GM10266 (cell line): Measurements from ENCODE around the gene APEX2.

Experiments used
- DNase-seq: peaks from one replicate; pipeline ENCODE4 v3.0.0; 2012; ENCODE audit errors: extremely low spot score
- CTCF ChIP-seq: IDR thresholded peaks from 2 replicates; pipeline ENCODE4 v1.5.1; 2012; ENCODE audit warnings: mild to moderate bottlenecking, low read depth; ENCODE audit not compliant: control insufficient read depth, insufficient read depth; ENCODE audit errors: missing control alignments

The APEX2 gene

GRCh38 chrX:55014897-55015299, 14.7 kb downstream of the APEX2 start:
- DNase-seq, result no peak
- TF ChIP-seq CTCF, result no peak

- DNase-seq, result no peak
- no peak for TF ChIP-seq CTCF
Measured at GRCh38 chrX:55026143-55026542, 26.0 kb downstream of the APEX2 start.

GRCh38 chrX:55026840-55027239, 26.7 kb downstream of the APEX2 start:
- no peak for DNase-seq
- no peak for TF ChIP-seq CTCF

GRCh38 chrX:55028040-55028439, 27.9 kb downstream of the APEX2 start:
- DNase-seq, result no peak
- no peak for TF ChIP-seq CTCF

- TF ChIP-seq CTCF, result no peak
- DNase-seq, result no peak
Measured at GRCh38 chrX:55028611-55029010, 28.4 kb downstream of the APEX2 start.

GRCh38 chrX:55029291-55029690, 29.1 kb downstream of the APEX2 start:
- DNase-seq, result no peak
- no peak for TF ChIP-seq CTCF

GRCh38 chrX:55030271-55031205, 30.4 kb downstream of the APEX2 start, which contains the start of gene ALAS2:
Gene ALAS2 (minus strand): TSS chrX:55030977. CDS start chrX:55026000, 4,977 bp downstream.
- no peak for TF ChIP-seq CTCF
- DNase-seq, result no peak
